ENCODE results near the gene GMEB1.

Gene GMEB1

GRCh38 chr1:28758420-28758819 lies 89.8 kb downstream of the GMEB1 start:
- no peak for TF ChIP-seq SNAI2 (CRISPR knock-in tag; IDR thresholded peaks at IDR 0.05)
- no peak for TF ChIP-seq ZNF70 (CRISPR knock-in tag; IDR thresholded peaks at IDR 0.05)
- no peak for ATAC-seq

GRCh38 chr1:28759257-28759656 lies 90.7 kb downstream of the GMEB1 start:
- ATAC-seq = no peak
- TF ChIP-seq BACH2 (CRISPR knock-in tag; IDR thresholded peaks at IDR 0.05; ENCODE audit: borderline replicate concordance) (no peak), PPARA (CRISPR knock-in tag; IDR thresholded peaks at IDR 0.05; ENCODE audit: borderline replicate concordance) (no peak), SNAI2 (CRISPR knock-in tag; IDR thresholded peaks at IDR 0.05) (no peak), TSHZ2 (CRISPR knock-in tag; IDR thresholded peaks at IDR 0.05) (no peak), ISL1 (CRISPR knock-in tag; IDR thresholded peaks at IDR 0.05) (no peak), ZFP30 (CRISPR knock-in tag; IDR thresholded peaks at IDR 0.05) (no peak), ESRRG (CRISPR knock-in tag; IDR thresholded peaks at IDR 0.05) (no peak), CSDC2 (CRISPR knock-in tag; IDR thresholded peaks at IDR 0.05) (no peak), ZNF8 (CRISPR knock-in tag; IDR thresholded peaks at IDR 0.05) (no peak), TCF4 (CRISPR knock-in tag; IDR thresholded peaks at IDR 0.05; ENCODE audit: borderline replicate concordance) (no peak), TOX (CRISPR knock-in tag; IDR thresholded peaks at IDR 0.05; ENCODE audit: borderline replicate concordance) (no peak), ZNF565 (CRISPR knock-in tag; conservative IDR thresholded peaks at IDR 0.05; ENCODE audit: low read depth) (no peak), ARNTL (CRISPR knock-in tag; IDR thresholded peaks at IDR 0.05; ENCODE audit: borderline replicate concordance, low read depth) (no peak), OSR1 (CRISPR knock-in tag; IDR thresholded peaks at IDR 0.05) (no peak), POU6F1 (CRISPR knock-in tag; IDR thresholded peaks at IDR 0.05; ENCODE audit: borderline replicate concordance, low read depth) (no peak), RARB (CRISPR knock-in tag; IDR thresholded peaks at IDR 0.05) (no peak)
- TF ChIP-seq, protein P1, sequence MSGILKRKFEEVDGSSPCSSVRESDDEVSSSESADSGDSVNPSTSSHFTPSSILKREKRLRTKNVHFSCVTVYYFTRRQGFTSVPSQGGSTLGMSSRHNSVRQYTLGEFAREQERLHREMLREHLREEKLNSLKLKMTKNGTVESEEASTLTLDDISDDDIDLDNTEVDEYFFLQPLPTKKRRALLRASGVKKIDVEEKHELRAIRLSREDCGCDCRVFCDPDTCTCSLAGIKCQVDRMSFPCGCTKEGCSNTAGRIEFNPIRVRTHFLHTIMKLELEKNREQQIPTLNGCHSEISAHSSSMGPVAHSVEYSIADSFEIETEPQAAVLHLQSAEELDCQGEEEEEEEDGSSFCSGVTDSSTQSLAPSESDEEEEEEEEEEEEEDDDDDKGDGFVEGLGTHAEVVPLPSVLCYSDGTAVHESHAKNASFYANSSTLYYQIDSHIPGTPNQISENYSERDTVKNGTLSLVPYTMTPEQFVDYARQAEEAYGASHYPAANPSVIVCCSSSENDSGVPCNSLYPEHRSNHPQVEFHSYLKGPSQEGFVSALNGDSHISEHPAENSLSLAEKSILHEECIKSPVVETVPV (CRISPR knock-in tag; IDR thresholded peaks at IDR 0.05) = no peak
- TF ChIP-seq, protein P2, sequence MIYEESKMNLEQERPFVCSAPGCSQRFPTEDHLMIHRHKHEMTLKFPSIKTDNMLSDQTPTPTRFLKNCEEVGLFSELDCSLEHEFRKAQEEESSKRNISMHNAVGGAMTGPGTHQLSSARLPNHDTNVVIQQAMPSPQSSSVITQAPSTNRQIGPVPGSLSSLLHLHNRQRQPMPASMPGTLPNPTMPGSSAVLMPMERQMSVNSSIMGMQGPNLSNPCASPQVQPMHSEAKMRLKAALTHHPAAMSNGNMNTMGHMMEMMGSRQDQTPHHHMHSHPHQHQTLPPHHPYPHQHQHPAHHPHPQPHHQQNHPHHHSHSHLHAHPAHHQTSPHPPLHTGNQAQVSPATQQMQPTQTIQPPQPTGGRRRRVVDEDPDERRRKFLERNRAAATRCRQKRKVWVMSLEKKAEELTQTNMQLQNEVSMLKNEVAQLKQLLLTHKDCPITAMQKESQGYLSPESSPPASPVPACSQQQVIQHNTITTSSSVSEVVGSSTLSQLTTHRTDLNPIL (CRISPR knock-in tag; IDR thresholded peaks at IDR 0.05; ENCODE audit: low read depth) = no peak

DNA sequence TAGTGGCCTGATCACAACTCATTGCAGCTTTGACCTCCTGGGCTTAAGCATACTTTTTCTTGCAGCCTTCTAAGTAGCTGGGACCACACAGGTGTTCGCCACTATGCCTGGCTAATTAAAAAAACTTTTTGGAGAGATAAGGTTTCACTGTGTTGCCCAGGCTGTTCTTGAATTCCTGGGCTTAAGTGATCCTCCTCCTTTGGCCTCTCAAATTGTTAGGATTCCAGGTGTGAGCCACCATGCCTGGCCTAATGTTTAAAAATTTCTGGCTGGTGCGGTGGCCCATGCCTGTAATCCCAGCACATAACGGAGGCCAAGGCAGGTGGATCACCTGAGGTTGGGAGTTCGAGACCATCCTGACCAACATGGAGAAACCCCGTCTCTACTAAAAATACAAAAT lies 92.6 kb downstream of the GMEB1 start:
- no peak for ATAC-seq
- TF ChIP-seq BACH2 (CRISPR knock-in tag; IDR thresholded peaks at IDR 0.05; ENCODE audit: borderline replicate concordance) = no peak
- no peak for TF ChIP-seq SNAI2 (CRISPR knock-in tag; IDR thresholded peaks at IDR 0.05)
- TF ChIP-seq CSDC2 (CRISPR knock-in tag; IDR thresholded peaks at IDR 0.05) = no peak
- no peak for TF ChIP-seq ZNF8 (CRISPR knock-in tag; IDR thresholded peaks at IDR 0.05)
- TF ChIP-seq TOX (CRISPR knock-in tag; IDR thresholded peaks at IDR 0.05; ENCODE audit: borderline replicate concordance) = no peak
- TF ChIP-seq, protein P2 (CRISPR knock-in tag; IDR thresholded peaks at IDR 0.05; ENCODE audit: low read depth) = no peak
- TF ChIP-seq ISL1 (CRISPR knock-in tag; IDR thresholded peaks at IDR 0.05) = no peak
- TF ChIP-seq ZNF565 (CRISPR knock-in tag; conservative IDR thresholded peaks at IDR 0.05; ENCODE audit: low read depth) = no peak
- no peak for TF ChIP-seq TCF4 (CRISPR knock-in tag; IDR thresholded peaks at IDR 0.05; ENCODE audit: borderline replicate concordance)
- TF ChIP-seq POU6F1 (CRISPR knock-in tag; IDR thresholded peaks at IDR 0.05; ENCODE audit: borderline replicate concordance, low read depth) = no peak
- no peak for TF ChIP-seq ZNF70 (CRISPR knock-in tag; IDR thresholded peaks at IDR 0.05)
- no peak for TF ChIP-seq ESRRG (CRISPR knock-in tag; IDR thresholded peaks at IDR 0.05)
- TF ChIP-seq ZC3H10 (CRISPR knock-in tag; IDR thresholded peaks at IDR 0.05) = no peak
- TF ChIP-seq TSHZ2 (CRISPR knock-in tag; IDR thresholded peaks at IDR 0.05) = no peak
- TF ChIP-seq ZFP3 (CRISPR knock-in tag; IDR thresholded peaks at IDR 0.05) = no peak
- no peak for TF ChIP-seq ARNTL (CRISPR knock-in tag; IDR thresholded peaks at IDR 0.05; ENCODE audit: borderline replicate concordance, low read depth)
- no peak for TF ChIP-seq PPARA (CRISPR knock-in tag; IDR thresholded peaks at IDR 0.05; ENCODE audit: borderline replicate concordance)
- no peak for TF ChIP-seq RARB (CRISPR knock-in tag; IDR thresholded peaks at IDR 0.05)
